Karpas-422 (cell line): ENCODE measurements around the gene DCST2. TPM values are rescaled to one million over a fixed set of nuclear protein-coding genes. Genes with fewer than 3 reads are reported as not detected.
"Not testable (repeated sequence)": the region's sequence is repeated elsewhere in the genome, so short reads cannot be mapped to it uniquely, and the experiment has no call there.

Experiments
- DNase-seq: peaks from one replicate; pipeline ENCODE4 v3.0.0-alpha.2; 2015
- H2AFZ ChIP-seq: fragments of 200-600 bp; sonication (generic); 2 replicates; pipeline ENCODE4 v1.6.1; 2014; ENCODE audit warnings: antibody characterized with exemption, low read length, mixed read lengths
- H3K27ac ChIP-seq: fragments of 200-600 bp; sonication (generic); 2 replicates; pipeline ENCODE4 v1.5.1; 2014; ENCODE audit warnings: mild to moderate bottlenecking, low read length, moderate library complexity
- H3K27me3 ChIP-seq: fragments of 200-600 bp; sonication (generic); 2 replicates; pipeline ENCODE4 v1.6.1; 2014; ENCODE audit warnings: low read length, mixed read lengths
- H3K36me3 ChIP-seq: fragments of 200-600 bp; sonication (generic); 2 replicates; pipeline ENCODE4 v1.6.1; 2014; ENCODE audit warnings: low read length, mixed read lengths; ENCODE audit not compliant: insufficient read depth
- H3K4me1 ChIP-seq: fragments of 200-600 bp; sonication (generic); 2 replicates; pipeline ENCODE4 v1.6.1; 2014; ENCODE audit warnings: mild to moderate bottlenecking, low read length, mixed read lengths
- H3K4me2 ChIP-seq: fragments of 200-600 bp; sonication (generic); 2 replicates; pipeline ENCODE4 v1.6.1; 2014; ENCODE audit warnings: low read length, low read depth, mild to moderate bottlenecking; ENCODE audit not compliant: poor library complexity, severe bottlenecking
- H3K4me3 ChIP-seq: fragments of 200-600 bp; sonication (generic); 2 replicates; pipeline ENCODE4 v1.5.1; 2014; ENCODE audit warnings: mild to moderate bottlenecking, antibody characterized with exemption, low read length, mixed read lengths
- H3K79me2 ChIP-seq: fragments of 200-600 bp; sonication (generic); 2 replicates; pipeline ENCODE4 v1.6.1; 2014; ENCODE audit warnings: mild to moderate bottlenecking, low read length, mixed read lengths
- H3K9ac ChIP-seq: fragments of 200-600 bp; sonication (generic); 2 replicates; pipeline ENCODE4 v1.6.0; 2014; ENCODE audit warnings: low read length
- H3K9me2 ChIP-seq: fragments of 200-600 bp; sonication (generic), shearing (Covaris generic); replicated peaks from 2 replicates; pipeline ENCODE4 v1.6.0; 2014; ENCODE audit warnings: mild to moderate bottlenecking, low read length, moderate library complexity; ENCODE audit not compliant: insufficient read depth
- H3K9me3 ChIP-seq: fragments of 300-700, 200-600 bp; sonication (generic); 2 replicates; pipeline ENCODE4 v1.6.1; 2014; ENCODE audit warnings: low read length, mixed read lengths
- H4K20me1 ChIP-seq: fragments of 200-600 bp; sonication (generic); 2 replicates; pipeline ENCODE4 v1.6.1; 2014; ENCODE audit warnings: mild to moderate bottlenecking, antibody characterized with exemption, low read length, low read depth; ENCODE audit not compliant: insufficient read depth
- total RNA-seq: library from RNA; depleted of rRNA; stranded (reverse); fragments of >200 nt; shearing (Covaris generic); gene quantifications from 2 replicates; pipeline ENCODE4 v1.2.3, GENCODE V29; 2014; ENCODE audit warnings: low replicate concordance

The DCST2 gene
- total RNA-seq, 1 experiment from 2014 or later, result 3.5 TPM

DNA sequence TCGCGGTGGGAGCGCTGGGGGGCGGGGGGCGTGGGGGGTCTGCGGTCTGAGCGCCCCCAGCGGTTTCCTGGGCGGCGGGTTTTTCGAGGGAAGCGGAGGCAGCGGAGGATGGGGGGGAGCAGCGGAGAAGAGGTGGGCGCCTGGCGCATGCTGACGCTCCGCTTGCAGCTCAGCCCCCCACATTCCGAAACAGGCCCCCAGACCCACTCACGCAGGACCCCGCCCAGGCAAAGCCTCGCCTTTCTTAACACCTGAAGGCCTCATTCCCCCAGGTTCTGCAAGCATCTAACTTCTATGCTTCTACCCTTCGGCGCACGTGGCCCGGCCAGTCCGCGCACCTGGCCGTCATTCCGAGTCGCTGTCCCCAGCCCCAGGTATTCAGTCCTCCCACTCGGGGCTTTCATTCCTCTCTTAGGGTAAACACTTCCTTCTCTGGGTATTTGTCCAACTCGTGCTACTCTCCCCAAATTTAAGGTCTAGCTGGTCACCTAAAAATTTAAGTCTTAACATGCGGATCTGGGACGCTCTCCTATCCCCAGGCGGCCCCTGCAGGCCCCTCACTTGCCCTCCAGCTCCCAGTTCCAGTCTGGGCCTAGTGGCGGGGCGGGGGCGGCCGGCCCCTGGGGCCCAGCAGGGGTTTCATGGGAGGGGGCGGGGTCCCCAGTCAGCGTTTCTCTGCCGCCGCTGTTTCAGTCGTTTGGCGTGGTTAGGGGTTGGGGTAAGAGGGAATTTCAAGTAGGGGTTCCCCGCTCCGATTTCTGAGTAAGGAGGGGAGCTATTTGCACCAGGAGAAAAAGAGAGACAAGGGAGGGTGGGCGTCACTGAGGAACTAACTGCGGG is 33.8 kb downstream of the DCST2 start:
- H3K9ac ChIP-seq, result peak overlapping the region; percentile 88
- peak overlapping the region; percentile 45; the same call in 1 of the 2 replicates for H2AFZ ChIP-seq
- H3K4me1 ChIP-seq, result peaks cover 52% of the 10 kb centered on the region

DNA sequence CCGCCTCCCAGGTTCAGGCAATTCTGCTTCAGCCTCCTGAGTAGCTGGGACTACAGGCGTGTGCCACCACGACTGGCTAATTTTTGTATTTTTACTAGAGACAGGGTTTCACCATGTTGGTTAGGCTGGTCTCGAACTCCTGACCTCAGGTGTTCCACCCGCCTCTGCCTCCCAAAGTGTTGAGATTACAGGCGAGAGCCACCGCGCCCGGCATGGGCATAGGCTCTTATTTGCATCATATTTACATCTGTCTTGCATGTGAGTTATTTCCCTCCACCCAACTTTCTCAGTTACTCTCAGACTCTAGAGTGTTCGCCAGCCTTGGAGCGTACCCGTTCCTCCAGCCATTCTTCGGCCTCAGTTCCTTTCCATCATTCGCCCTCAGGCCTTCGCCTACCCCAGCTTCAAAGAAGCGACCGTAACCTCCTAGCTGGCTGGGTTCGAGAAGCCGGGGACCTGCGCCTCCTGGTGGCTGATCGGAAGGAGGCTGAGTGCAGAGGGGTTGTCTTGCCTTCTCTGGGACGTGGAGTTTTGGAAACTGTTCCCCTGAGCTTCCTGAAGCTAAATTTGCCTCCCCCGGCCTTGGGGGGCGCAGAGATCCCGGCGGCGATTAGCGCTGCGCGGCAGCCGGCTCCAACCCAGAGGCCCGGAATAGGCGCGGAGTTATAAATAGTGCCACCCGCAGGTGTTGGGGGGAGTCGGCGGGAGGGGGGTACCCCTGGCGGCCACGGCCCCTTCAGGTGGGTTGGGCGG is 34.6 kb downstream of the DCST2 start:
- peak overlapping the region; percentile 88 for H3K9ac ChIP-seq
- H3K9me2 ChIP-seq, result no peaks in the 10 kb centered on the region
- no peaks in the 10 kb centered on the region for H4K20me1 ChIP-seq
- H3K79me2 ChIP-seq, result peaks cover 13% of the 10 kb centered on the region
- peak overlapping the region; percentile 96 for H3K4me2 ChIP-seq
- H3K9me3 ChIP-seq, result no peaks in the 10 kb centered on the region
- H3K4me3 ChIP-seq, result peak overlapping the region; percentile 70
- peak overlapping the region; percentile 88 for H3K27ac ChIP-seq
- H3K4me1 ChIP-seq, result peaks cover 52% of the 10 kb centered on the region
- H2AFZ ChIP-seq, result no peak overlapping the region
- no peaks in the 10 kb centered on the region for H3K27me3 ChIP-seq
- peak; percentile 92 for DNase-seq
- H3K36me3 ChIP-seq, result no peaks in the 10 kb centered on the region

More for the DNA sequence above, 33.8 kb downstream of the DCST2 start:
- Histone ChIP-seq H3K9me3 (no peaks in the 10 kb centered on the region), H4K20me1 (no peaks in the 10 kb centered on the region), H3K4me2 (peak overlapping the region; percentile 96), H3K27me3 (no peaks in the 10 kb centered on the region), H3K36me3 (no peaks in the 10 kb centered on the region), H3K9me2 (no peaks in the 10 kb centered on the region), H3K4me3 (peak overlapping the region; percentile 70), H3K79me2 (peaks cover 19% of the 10 kb centered on the region), H3K27ac (peak overlapping the region; percentile 88)
- DNase-seq, result peak; percentile 84

DNA sequence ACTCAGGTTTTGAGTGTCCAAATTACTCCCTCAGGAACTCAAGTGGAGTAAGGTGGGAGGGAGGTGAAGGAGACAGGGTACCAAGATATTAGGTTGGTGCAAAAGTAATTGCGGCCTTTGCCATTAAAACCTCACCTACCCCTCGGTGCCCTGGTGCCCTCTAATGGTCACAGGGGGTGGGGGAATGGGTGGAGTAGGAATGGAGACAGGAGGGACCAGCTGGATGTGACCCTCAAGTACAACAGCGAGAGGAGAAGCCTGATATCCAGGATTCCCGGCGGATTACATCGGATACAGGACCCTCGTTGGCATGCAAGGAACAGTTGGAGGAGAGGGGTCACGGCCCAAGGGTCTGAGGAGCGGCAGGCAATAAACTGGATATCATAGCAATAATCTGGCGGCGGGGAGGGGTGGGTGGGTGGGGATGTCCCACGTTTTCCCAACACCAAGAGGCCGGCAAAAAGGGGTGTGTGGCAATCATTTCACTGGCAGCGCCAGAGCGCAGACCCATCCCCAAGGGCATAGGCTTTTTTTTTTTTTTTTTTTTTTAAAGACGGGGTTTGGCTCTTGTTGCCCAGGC is 35.3 kb downstream of the DCST2 start:
- Histone ChIP-seq H3K36me3 (no peaks in the 10 kb centered on the region), H2AFZ (no peak overlapping the region), H3K79me2 (peaks cover 6% of the 10 kb centered on the region), H3K9me2 (no peaks in the 10 kb centered on the region), H4K20me1 (no peaks in the 10 kb centered on the region), H3K4me2 (no peak overlapping the region), H3K27ac (0 out of 2 replicates have a peak overlapping the region, but pooled peaks have one; percentile 88), H3K9me3 (no peaks in the 10 kb centered on the region), H3K9ac (no peak overlapping the region), H3K4me3 (0 out of 2 replicates have a peak overlapping the region, but pooled peaks have one; percentile 70), H3K27me3 (no peaks in the 10 kb centered on the region), H3K4me1 (peaks cover 52% of the 10 kb centered on the region)
- peak; percentile 83 for DNase-seq

DNA sequence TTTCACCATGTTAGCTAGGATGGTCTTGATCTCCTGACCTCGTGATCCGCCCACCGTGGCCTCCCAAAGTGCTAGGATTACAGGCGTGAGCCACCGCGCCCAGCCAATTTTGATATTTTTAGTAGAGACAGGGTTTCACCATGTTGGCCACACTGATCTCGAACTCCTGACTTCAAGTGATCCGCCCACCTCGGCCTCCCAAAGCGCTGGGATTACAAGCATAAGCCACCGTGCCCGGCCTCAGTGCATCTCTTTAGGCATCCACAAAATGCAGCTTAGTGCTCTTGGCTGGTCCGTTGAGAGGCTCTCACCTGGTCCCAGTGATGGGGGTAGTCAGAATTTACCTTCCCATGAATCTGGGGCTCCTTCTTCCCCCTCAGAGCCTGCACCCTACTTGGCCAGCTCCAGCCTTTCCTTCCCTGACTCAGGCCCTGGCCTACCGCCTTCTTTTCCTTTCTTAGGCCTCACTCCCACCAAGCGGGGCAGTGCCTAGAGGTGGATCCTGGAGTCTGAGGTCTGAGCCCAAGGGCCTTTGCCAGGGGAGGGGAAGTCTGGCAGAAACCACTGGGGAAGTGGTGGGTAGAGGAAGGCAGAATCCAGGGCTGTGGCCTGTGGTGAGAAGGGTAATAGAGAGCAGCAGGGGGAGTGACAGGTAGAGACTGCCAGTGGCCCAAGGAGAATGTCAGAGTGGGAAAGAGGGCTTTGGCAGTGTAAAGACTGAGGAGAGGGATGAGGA is 36.4 kb downstream of the DCST2 start:
- Histone ChIP-seq H2AFZ (no peak overlapping the region), H3K9me2 (no peaks in the 10 kb centered on the region), H3K27ac (no peak overlapping the region), H3K4me3 (no peak overlapping the region), H3K4me2 (no peak overlapping the region), H3K79me2 (no peaks in the 10 kb centered on the region), H3K36me3 (no peaks in the 10 kb centered on the region; the same call in 1 of the 2 replicates), H3K4me1 (peaks cover 52% of the 10 kb centered on the region), H3K9ac (peak overlapping the region; percentile 30; the same call in 1 of the 2 replicates), H3K9me3 (no peaks in the 10 kb centered on the region), H4K20me1 (no peaks in the 10 kb centered on the region), H3K27me3 (no peaks in the 10 kb centered on the region)
- no peak for DNase-seq

DNA sequence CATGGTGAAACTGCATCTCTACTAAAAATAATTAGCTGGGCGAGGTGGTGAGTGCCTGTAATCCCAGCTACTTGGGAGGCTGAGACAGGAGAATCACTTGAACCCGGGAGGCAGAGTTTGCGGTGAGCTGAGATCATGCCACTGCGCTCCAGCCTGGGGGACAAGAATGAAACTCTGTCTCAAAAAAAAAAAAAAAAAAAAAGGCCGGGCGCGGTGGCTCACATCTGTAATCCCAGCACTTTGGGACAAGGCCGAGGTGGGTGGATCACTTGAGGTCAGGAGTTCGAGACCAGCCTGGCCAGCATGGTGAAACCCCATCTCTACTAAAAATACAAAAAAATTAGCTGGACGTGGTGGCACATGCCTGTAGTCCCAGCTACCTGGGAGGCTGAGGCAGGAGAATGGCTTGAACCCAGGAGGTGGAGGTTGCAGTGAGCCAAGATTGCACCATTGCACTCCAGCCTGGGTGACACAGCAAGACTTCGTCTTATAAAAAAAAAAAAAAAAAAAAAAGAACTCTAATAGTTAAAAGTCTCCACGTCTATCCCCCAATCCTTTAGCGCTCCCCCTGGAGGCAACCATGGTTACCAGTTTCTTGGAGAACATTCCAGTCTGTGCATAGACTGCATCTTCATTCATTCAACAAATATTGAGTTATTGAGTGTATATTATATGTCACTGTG is 38.1 kb downstream of the DCST2 start:
- not testable (repeated sequence) for H3K79me2 ChIP-seq, H3K9me3 ChIP-seq, H3K9ac ChIP-seq, H4K20me1 ChIP-seq, H3K9me2 ChIP-seq, H3K27me3 ChIP-seq, H3K36me3 ChIP-seq, H3K4me2 ChIP-seq, H3K4me3 ChIP-seq, H2AFZ ChIP-seq
- Histone ChIP-seq H3K27ac (peak overlapping the region; percentile 45; the same call in 1 of the 2 replicates), H3K4me1 (peaks cover 43% of the 10 kb centered on the region)
- peak; percentile 64 for DNase-seq

DNA sequence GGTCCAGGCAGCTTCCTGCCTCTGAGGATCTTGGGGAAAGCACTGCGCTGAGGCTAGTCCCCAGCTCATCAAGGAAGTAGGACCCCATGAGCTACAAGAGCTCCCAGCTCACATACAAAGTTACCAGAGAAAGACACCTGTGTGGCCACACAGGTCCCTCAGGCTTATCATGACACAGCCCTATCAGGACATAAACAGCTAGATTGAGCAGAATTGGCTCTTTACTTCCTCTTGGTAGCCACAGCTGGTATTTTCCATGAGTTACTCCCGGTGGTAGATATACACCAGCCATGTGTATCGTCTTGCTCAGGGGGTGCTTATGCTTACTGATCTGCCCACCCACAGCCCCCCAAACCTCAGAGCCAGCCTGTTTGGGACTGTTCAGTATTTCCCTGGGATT is 39.0 kb downstream of the DCST2 start:
- Histone ChIP-seq H3K27ac (peak overlapping the region; percentile 45), H3K9me2 (no peaks in the 10 kb centered on the region), H2AFZ (no peak overlapping the region), H3K9me3 (no peaks in the 10 kb centered on the region), H3K79me2 (no peaks in the 10 kb centered on the region), H3K4me1 (peaks cover 35% of the 10 kb centered on the region), H4K20me1 (no peaks in the 10 kb centered on the region), H3K9ac (no peak overlapping the region), H3K4me2 (no peak overlapping the region), H3K36me3 (no peaks in the 10 kb centered on the region; the same call in none of the 2 replicates), H3K4me3 (no peak overlapping the region), H3K27me3 (no peaks in the 10 kb centered on the region)
- DNase-seq, result no peak

DNA sequence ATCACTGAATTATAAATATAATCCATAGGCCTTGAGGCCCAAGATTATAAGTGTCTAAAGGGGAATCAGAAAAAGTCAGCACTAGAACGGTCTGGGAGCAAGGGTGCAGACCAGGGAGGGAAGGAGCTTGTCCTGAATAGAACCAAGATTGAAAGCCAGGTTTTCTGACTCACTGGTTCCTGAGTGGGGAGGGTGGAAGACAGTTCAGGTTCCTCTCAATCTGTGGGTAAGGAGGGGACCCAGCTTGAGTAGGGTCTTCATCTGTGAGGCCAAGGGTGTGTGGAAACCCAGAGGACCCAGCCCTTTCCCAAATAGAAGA is 39.4 kb downstream of the DCST2 start:
- H3K4me3 ChIP-seq, result no peak overlapping the region
- H3K79me2 ChIP-seq, result no peaks in the 10 kb centered on the region
- H3K27ac ChIP-seq, result peak overlapping the region; percentile 6; the same call in 1 of the 2 replicates
- DNase-seq, result no peak
- H3K4me1 ChIP-seq, result peaks cover 32% of the 10 kb centered on the region
- H3K9me3 ChIP-seq, result no peaks in the 10 kb centered on the region
- no peaks in the 10 kb centered on the region for H3K27me3 ChIP-seq
- H3K9me2 ChIP-seq, result no peaks in the 10 kb centered on the region
- H3K9ac ChIP-seq, result no peak overlapping the region
- H4K20me1 ChIP-seq, result no peaks in the 10 kb centered on the region
- H3K4me2 ChIP-seq, result no peak overlapping the region
- H3K36me3 ChIP-seq, result no peaks in the 10 kb centered on the region; the same call in none of the 2 replicates
- H2AFZ ChIP-seq, result no peak overlapping the region
